HepG2 (cell line): Measurements from ENCODE around the gene LRPAP1. TPM values are rescaled to one million over a fixed set of nuclear protein-coding genes. Genes with fewer than 3 reads are reported as not detected.
"Not testable (repeated sequence)": the region's sequence is repeated elsewhere in the genome, so short reads cannot be mapped to it uniquely, and the experiment has no call there.

Experiments used
- ARNTL ChIP-seq: sonication (generic); formaldehyde crosslinking; IDR thresholded peaks from 2 replicates; pipeline ENCODE4 v1.4.0; 2020; ENCODE audit warnings: mild to moderate bottlenecking, missing genetic modification reagents
- CBFB ChIP-seq: sonication (generic); formaldehyde crosslinking; IDR thresholded peaks from 2 replicates; pipeline ENCODE4 v1.4.0; 2020; ENCODE audit warnings: missing genetic modification reagents
- HDAC2 ChIP-seq: sonication (generic); formaldehyde crosslinking; IDR thresholded peaks from 2 replicates; pipeline ENCODE4 v1.4.0; 2020; ENCODE audit warnings: missing genetic modification reagents
- MAZ ChIP-seq, 2 experiments: sonication (generic) in 1 of 2; formaldehyde crosslinking in 1 of 2; IDR thresholded peaks; 2 replicates each; pipeline versions ENCODE4 v1.5.0 to v1.6.1; 2012 to 2020; ENCODE audit warnings: low read depth in 2 of 2, mild to moderate bottlenecking in 2 of 2, borderline replicate concordance in 1 of 2, improper control_type of control experiment in 1 of 2, low read length in 1 of 2, missing genetic modification reagents in 1 of 2, moderate library complexity in 1 of 2
- MIER3 ChIP-seq: IDR thresholded peaks from 2 replicates; pipeline ENCODE4 v1.6.1; 2016; ENCODE audit warnings: missing compliant biosample characterization, borderline replicate concordance
- MTA1 ChIP-seq: sonication (generic); formaldehyde crosslinking; IDR thresholded peaks from 2 replicates; pipeline ENCODE4 v1.4.0; 2020; ENCODE audit warnings: missing genetic modification reagents, mild to moderate bottlenecking, borderline replicate concordance
- NR2F1 ChIP-seq, 2 experiments: fragments of 450-650 bp in 1 of 2; formaldehyde crosslinking in 1 of 2; IDR thresholded peaks; 2 replicates each; pipeline versions ENCODE4 v1.5.0 to v1.6.1; 2016 to 2020; ENCODE audit warnings: mild to moderate bottlenecking in 1 of 2, missing compliant biosample characterization in 1 of 2, missing genetic modification reagents in 1 of 2, moderate library complexity in 1 of 2
- TARDBP ChIP-seq: sonication (generic); formaldehyde crosslinking; IDR thresholded peaks from 2 replicates; pipeline ENCODE4 v1.8.0; 2022; ENCODE audit warnings: mild to moderate bottlenecking, missing genetic modification reagents
- ZBTB3 ChIP-seq: sonication (generic); formaldehyde crosslinking; IDR thresholded peaks from 2 replicates; pipeline ENCODE4 v1.4.0; 2020; ENCODE audit warnings: low read depth, mild to moderate bottlenecking, moderate library complexity, missing genetic modification reagents, borderline replicate concordance
- ZMYM3 ChIP-seq: sonication (generic); formaldehyde crosslinking; IDR thresholded peaks from 2 replicates; pipeline ENCODE4 v1.5.1; 2020; ENCODE audit warnings: mild to moderate bottlenecking, missing genetic modification reagents
- ZNF749 ChIP-seq: sonication (generic); formaldehyde crosslinking; IDR thresholded peaks from 2 replicates; pipeline ENCODE4 v1.8.0; 2022; ENCODE audit warnings: mild to moderate bottlenecking, missing genetic modification reagents, moderate library complexity, borderline replicate concordance
- polyA plus RNA-seq, 8 experiments: library from polyadenylated mRNA; depleted of rRNA in 3 of 8; stranded (reverse) in 7 of 8; unstranded in 1 of 8; fragments of >200 nt; fragmentation: Illumina TruSeq in 4 of 8; extraction: Trizol in 4 of 8; gene quantifications; 2 replicates each; pipeline versions ENCODE4 v1.2.1 to v1.2.3, GENCODE V29; 2011 to 2016; ENCODE audit warnings: low read depth in 4 of 8, missing spikeins in 1 of 8, mixed read lengths in 1 of 8; ENCODE audit not compliant: insufficient read depth in 1 of 8
- total RNA-seq, 5 experiments: library from RNA; depleted of rRNA; stranded (reverse); fragments of >200 nt; fragmentation: Illumina TruSeq; extraction: Trizol; gene quantifications; 2 replicates each; pipeline ENCODE4 v1.2.3, GENCODE V29; 2016; ENCODE audit warnings: low read depth in 1 of 5
- TF ChIP-seq, protein P1 (sequence below): sonication (generic); formaldehyde crosslinking; IDR thresholded peaks from 2 replicates; pipeline ENCODE4 v1.4.0; 2020; ENCODE audit warnings: missing genetic modification reagents
- TF ChIP-seq, protein P2 (sequence below): sonication (generic); formaldehyde crosslinking; IDR thresholded peaks from 2 replicates; pipeline ENCODE4 v1.8.1; 2022; ENCODE audit warnings: low read depth, mild to moderate bottlenecking, missing genetic modification reagents
- TF ChIP-seq, protein P3 (sequence below): sonication (generic); formaldehyde crosslinking; IDR thresholded peaks from 2 replicates; pipeline ENCODE4 v1.5.1; 2020; ENCODE audit warnings: mild to moderate bottlenecking, missing genetic modification reagents, moderate library complexity
- TF ChIP-seq, protein P4 (sequence below): sonication (generic); formaldehyde crosslinking; conservative IDR thresholded peaks from 2 replicates; pipeline ENCODE4 v1.4.0; 2020; ENCODE audit warnings: mild to moderate bottlenecking, missing genetic modification reagents, moderate library complexity

Gene LRPAP1
- total and polyA plus RNA-seq, 2 of the 13 experiments (the other 11 are each of a cell fraction or from before 2014, with no cell fraction given), result 153 to 191 TPM

DNA sequence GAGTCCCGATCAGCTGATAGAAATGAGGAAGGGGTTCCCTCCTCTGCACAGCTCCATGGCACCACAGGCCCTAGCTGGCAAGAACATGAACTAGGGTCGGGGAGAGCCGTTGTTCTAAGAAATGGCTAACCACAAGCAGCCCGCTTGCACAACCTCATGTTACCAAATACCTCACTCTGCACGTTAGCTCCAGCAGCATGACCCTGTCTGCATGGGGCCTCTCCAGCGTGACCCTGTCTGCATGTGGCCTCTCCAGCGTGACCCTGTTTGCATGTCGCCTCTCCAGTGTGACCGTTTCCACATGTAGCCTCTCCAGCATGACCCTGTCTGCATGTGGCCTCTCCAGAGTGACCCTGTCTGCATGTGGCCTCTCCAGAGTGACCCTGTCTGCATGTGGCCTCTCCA lies 24.9 kb upstream of the LRPAP1 start (continued):
- TF ChIP-seq, protein P1, sequence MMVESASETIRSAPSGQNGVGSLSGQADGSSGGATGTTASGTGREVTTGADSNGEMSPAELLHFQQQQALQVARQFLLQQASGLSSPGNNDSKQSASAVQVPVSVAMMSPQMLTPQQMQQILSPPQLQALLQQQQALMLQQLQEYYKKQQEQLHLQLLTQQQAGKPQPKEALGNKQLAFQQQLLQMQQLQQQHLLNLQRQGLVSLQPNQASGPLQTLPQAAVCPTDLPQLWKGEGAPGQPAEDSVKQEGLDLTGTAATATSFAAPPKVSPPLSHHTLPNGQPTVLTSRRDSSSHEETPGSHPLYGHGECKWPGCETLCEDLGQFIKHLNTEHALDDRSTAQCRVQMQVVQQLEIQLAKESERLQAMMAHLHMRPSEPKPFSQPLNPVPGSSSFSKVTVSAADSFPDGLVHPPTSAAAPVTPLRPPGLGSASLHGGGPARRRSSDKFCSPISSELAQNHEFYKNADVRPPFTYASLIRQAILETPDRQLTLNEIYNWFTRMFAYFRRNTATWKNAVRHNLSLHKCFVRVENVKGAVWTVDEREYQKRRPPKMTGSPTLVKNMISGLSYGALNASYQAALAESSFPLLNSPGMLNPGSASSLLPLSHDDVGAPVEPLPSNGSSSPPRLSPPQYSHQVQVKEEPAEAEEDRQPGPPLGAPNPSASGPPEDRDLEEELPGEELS (CRISPR knock-in tag), result 0 out of 2 replicates have a peak, but pooled peaks have one; percentile 14
- peak; percentile 69; the same call in 1 of the 2 replicates for TF ChIP-seq ARNTL (CRISPR knock-in tag)
- TF ChIP-seq, protein P2, sequence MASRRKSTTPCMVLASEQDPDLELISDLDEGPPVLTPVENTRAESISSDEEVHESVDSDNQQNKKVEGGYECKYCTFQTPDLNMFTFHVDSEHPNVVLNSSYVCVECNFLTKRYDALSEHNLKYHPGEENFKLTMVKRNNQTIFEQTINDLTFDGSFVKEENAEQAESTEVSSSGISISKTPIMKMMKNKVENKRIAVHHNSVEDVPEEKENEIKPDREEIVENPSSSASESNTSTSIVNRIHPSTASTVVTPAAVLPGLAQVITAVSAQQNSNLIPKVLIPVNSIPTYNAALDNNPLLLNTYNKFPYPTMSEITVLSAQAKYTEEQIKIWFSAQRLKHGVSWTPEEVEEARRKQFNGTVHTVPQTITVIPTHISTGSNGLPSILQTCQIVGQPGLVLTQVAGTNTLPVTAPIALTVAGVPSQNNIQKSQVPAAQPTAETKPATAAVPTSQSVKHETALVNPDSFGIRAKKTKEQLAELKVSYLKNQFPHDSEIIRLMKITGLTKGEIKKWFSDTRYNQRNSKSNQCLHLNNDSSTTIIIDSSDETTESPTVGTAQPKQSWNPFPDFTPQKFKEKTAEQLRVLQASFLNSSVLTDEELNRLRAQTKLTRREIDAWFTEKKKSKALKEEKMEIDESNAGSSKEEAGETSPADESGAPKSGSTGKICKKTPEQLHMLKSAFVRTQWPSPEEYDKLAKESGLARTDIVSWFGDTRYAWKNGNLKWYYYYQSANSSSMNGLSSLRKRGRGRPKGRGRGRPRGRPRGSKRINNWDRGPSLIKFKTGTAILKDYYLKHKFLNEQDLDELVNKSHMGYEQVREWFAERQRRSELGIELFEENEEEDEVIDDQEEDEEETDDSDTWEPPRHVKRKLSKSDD (CRISPR knock-in tag), result peak; percentile 58; the same call in 1 of the 2 replicates
- TF ChIP-seq MIER3 (CRISPR knock-in tag), result peak; percentile 53; the same call in 1 of the 2 replicates
- TF ChIP-seq, protein P3, sequence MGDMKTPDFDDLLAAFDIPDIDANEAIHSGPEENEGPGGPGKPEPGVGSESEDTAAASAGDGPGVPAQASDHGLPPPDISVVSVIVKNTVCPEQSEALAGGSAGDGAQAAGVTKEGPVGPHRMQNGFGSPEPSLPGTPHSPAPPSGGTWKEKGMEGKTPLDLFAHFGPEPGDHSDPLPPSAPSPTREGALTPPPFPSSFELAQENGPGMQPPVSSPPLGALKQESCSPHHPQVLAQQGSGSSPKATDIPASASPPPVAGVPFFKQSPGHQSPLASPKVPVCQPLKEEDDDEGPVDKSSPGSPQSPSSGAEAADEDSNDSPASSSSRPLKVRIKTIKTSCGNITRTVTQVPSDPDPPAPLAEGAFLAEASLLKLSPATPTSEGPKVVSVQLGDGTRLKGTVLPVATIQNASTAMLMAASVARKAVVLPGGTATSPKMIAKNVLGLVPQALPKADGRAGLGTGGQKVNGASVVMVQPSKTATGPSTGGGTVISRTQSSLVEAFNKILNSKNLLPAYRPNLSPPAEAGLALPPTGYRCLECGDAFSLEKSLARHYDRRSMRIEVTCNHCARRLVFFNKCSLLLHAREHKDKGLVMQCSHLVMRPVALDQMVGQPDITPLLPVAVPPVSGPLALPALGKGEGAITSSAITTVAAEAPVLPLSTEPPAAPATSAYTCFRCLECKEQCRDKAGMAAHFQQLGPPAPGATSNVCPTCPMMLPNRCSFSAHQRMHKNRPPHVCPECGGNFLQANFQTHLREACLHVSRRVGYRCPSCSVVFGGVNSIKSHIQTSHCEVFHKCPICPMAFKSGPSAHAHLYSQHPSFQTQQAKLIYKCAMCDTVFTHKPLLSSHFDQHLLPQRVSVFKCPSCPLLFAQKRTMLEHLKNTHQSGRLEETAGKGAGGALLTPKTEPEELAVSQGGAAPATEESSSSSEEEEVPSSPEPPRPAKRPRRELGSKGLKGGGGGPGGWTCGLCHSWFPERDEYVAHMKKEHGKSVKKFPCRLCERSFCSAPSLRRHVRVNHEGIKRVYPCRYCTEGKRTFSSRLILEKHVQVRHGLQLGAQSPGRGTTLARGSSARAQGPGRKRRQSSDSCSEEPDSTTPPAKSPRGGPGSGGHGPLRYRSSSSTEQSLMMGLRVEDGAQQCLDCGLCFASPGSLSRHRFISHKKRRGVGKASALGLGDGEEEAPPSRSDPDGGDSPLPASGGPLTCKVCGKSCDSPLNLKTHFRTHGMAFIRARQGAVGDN (CRISPR knock-in tag), result peak; percentile 72
- peak; percentile 52; the same call in 1 of the 2 replicates for TF ChIP-seq ZBTB3 (CRISPR knock-in tag)
- peak; percentile 44 to 80; a peak in 2 of 4 replicates for TF ChIP-seq NR2F1 (CRISPR knock-in tag; IDR thresholded peaks at IDR 0.05)
- TF ChIP-seq ZNF749 (CRISPR knock-in tag), result 0 out of 2 replicates have a peak, but pooled peaks have one; percentile 56
- not testable (repeated sequence) for TF ChIP-seq MAZ (IDR thresholded peaks at IDR 0.05; ENCODE audit: borderline replicate concordance, low read depth, low read length)
- TF ChIP-seq MAZ (CRISPR knock-in tag; IDR thresholded peaks at IDR 0.05; ENCODE audit: low read depth), result 0 out of 2 replicates have a peak, but pooled peaks have one; percentile 69
- TF ChIP-seq HDAC2 (CRISPR knock-in tag), result peak; percentile 74; the same call in 1 of the 2 replicates
- TF ChIP-seq, protein P4, sequence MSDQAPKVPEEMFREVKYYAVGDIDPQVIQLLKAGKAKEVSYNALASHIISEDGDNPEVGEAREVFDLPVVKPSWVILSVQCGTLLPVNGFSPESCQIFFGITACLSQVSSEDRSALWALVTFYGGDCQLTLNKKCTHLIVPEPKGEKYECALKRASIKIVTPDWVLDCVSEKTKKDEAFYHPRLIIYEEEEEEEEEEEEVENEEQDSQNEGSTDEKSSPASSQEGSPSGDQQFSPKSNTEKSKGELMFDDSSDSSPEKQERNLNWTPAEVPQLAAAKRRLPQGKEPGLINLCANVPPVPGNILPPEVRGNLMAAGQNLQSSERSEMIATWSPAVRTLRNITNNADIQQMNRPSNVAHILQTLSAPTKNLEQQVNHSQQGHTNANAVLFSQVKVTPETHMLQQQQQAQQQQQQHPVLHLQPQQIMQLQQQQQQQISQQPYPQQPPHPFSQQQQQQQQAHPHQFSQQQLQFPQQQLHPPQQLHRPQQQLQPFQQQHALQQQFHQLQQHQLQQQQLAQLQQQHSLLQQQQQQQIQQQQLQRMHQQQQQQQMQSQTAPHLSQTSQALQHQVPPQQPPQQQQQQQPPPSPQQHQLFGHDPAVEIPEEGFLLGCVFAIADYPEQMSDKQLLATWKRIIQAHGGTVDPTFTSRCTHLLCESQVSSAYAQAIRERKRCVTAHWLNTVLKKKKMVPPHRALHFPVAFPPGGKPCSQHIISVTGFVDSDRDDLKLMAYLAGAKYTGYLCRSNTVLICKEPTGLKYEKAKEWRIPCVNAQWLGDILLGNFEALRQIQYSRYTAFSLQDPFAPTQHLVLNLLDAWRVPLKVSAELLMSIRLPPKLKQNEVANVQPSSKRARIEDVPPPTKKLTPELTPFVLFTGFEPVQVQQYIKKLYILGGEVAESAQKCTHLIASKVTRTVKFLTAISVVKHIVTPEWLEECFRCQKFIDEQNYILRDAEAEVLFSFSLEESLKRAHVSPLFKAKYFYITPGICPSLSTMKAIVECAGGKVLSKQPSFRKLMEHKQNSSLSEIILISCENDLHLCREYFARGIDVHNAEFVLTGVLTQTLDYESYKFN (CRISPR knock-in tag), result peak; percentile 61
- TF ChIP-seq ZMYM3 (CRISPR knock-in tag), result peak; percentile 26; the same call in 1 of the 2 replicates
- peak; percentile 78; the same call in 1 of the 2 replicates for TF ChIP-seq MTA1
- peak; percentile 33; the same call in 1 of the 2 replicates for TF ChIP-seq TARDBP (CRISPR knock-in tag)
- TF ChIP-seq CBFB (CRISPR knock-in tag), result peak; percentile 94
